ENCODE results near the gene ZNF664. TPM values are rescaled to one million over a fixed set of nuclear protein-coding genes. Genes with fewer than 3 reads are reported as not detected.

Gene ZNF664
- total and polyA plus RNA-seq, 9 of the 15 experiments (the other 6 are each of a cell fraction or from before 2014, with no cell fraction given): 3.3 to 101 (median 63.6) TPM

GRCh38 chr12:124032265-124032886, 59.4 kb downstream of the ZNF664 start (continued):
- no peak for TF ChIP-seq HDAC6 (IDR thresholded peaks at IDR 0.05; ENCODE audit: low read depth, low read length)
- TF ChIP-seq MEIS2 (IDR thresholded peaks at IDR 0.05; ENCODE audit: partially characterized antibody): no peak
- peak; percentile 74 to 83 for TF ChIP-seq RAD21 (CRISPR knock-in tag; conservative IDR thresholded peaks at IDR 0.05 in 1 of 2, IDR thresholded peaks at IDR 0.05 in 1 of 2)
- TF ChIP-seq MAZ (CRISPR knock-in tag; conservative IDR thresholded peaks at IDR 0.05 in 1 of 2, IDR thresholded peaks at IDR 0.05 in 1 of 2): 0 out of 4 replicates have a peak, but pooled peaks of 1 of the 2 experiments have one; percentile 44

- no peaks in the 10 kb centered on the region for H3K9me3 ChIP-seq (replicated peaks; ENCODE audit: control insufficient read depth, insufficient read depth, low read depth, low read length)
- FAIRE-seq (no peak), ATAC-seq (no peak), DNase-seq (ENCODE audit: extremely low read depth in 1 of 4, low spot score in 3 of 4) (no peak)
- no TSS peak for BruUV-seq (replicated peaks)
- H3K4me3 ChIP-seq: no peak overlapping the region
- H4K20me1 ChIP-seq (replicated peaks; ENCODE audit: control insufficient read depth, insufficient read depth, low read length): no peaks in the 10 kb centered on the region
- H3K79me2 ChIP-seq (ENCODE audit: control insufficient read depth, insufficient read depth, low read length): no peaks in the 10 kb centered on the region
- no peaks in the 10 kb centered on the region for H3K36me3 ChIP-seq (ENCODE audit: control insufficient read depth, insufficient read depth, low read length)
- 23% methylated on average over 2 of the region's 2 CpGs for WGBS (ENCODE audit: insufficient coverage, low coverage, missing lambda C conversion rate)
- POLR2A ChIA-PET: interaction anchor here (0.8 kb wide), 1 partner anchor 284 kb away, joined by 3 read pairs; no protein-coding TSS in a partner anchor
- H2AFZ ChIP-seq (ENCODE audit: low read depth, low read length): no peak overlapping the region
- H3K4me1 ChIP-seq (replicated peaks in 1 of 2; ENCODE audit: control insufficient read depth in 2 of 2, insufficient read depth in 2 of 2, low read length in 2 of 2): peaks cover 10 to 11% of the 10 kb centered on the region in 2 experiments
- TF ChIP-seq ZFP91 (CRISPR knock-in tag; IDR thresholded peaks at IDR 0.05) (no peak), PML (IDR thresholded peaks at IDR 0.05; ENCODE audit: low read length) (no peak), HDAC1 (IDR thresholded peaks at IDR 0.05) (no peak), DPF2 (IDR thresholded peaks at IDR 0.05) (no peak), E2F4 (CRISPR knock-in tag; IDR thresholded peaks at IDR 0.05; ENCODE audit: low read depth) (no peak)
- H3K9me1 ChIP-seq (ENCODE audit: control insufficient read depth, insufficient read depth, low read length): no peaks in the 10 kb centered on the region
- no peak overlapping the region for H3K27ac ChIP-seq (ENCODE audit: extremely low read depth, low read depth, low read length)
- CTCF ChIA-PET (ENCODE audit: low intra/inter-chr PET ratio): no interaction called here
- in situ Hi-C loops (cut with MboI) (no loop called here), intact Hi-C loops (cut with micrococcal nuclease) (loop anchor here (2.0 kb wide), 3 partner anchors 35 to 233 kb away; no protein-coding TSS in a partner anchor)
- H3K27me3 ChIP-seq (ENCODE audit: control insufficient read depth in 2 of 2, insufficient read depth in 2 of 2, low read length in 2 of 2): peaks cover 9 to 22% of the 10 kb centered on the region in 2 experiments; a peak in 4 of 5 replicates
- no peak overlapping the region for H3K4me2 ChIP-seq (ENCODE audit: insufficient read depth, low read length)
- no peak overlapping the region for H3K9ac ChIP-seq (ENCODE audit: insufficient read depth in 1 of 2, low read depth in 2 of 2, low read length in 2 of 2)
These were observed 60.8 kb downstream of the ZNF664 start for GRCh38 chr12:124033859-124034258.
